PFSK-1 (cell line): ENCODE results near the gene FER1L5.

Source experiments
- FOXP2 ChIP-seq: optimal IDR thresholded peaks from 2 replicates; pipeline ENCODE3; 2011; ENCODE audit warnings: borderline replicate concordance, control low read depth, inconsistent platforms; ENCODE audit not compliant: insufficient read depth; ENCODE audit errors: extremely low read length, extremely low read depth
- POLR2AphosphoS5 ChIP-seq: IDR thresholded peaks from 2 replicates; pipeline ENCODE4 v1.6.1; 2012; ENCODE audit warnings: low read depth, mild to moderate bottlenecking, control low read depth, low read length, moderate library complexity
- SIN3A ChIP-seq: IDR thresholded peaks from 2 replicates; pipeline ENCODE4 v1.6.1; 2012; ENCODE audit warnings: mild to moderate bottlenecking, low read length, moderate library complexity, borderline replicate concordance; ENCODE audit not compliant: insufficient read depth
- TAF1 ChIP-seq: IDR thresholded peaks from 2 replicates; pipeline ENCODE4 v1.6.1; 2012; ENCODE audit warnings: low read length, control low read depth, borderline replicate concordance; ENCODE audit not compliant: insufficient read depth
- TF ChIP-seq, protein P1 (sequence below), 2 experiments: IDR thresholded peaks; 2 replicates each; pipeline versions ENCODE4 v1.6.1 to v1.8.0; 2011 to 2012; ENCODE audit warnings: low read depth in 2 of 2, low read length in 2 of 2, control low read depth in 1 of 2, inconsistent platforms in 1 of 2, mild to moderate bottlenecking in 1 of 2, moderate library complexity in 1 of 2; ENCODE audit not compliant: insufficient read depth in 1 of 2

FER1L5 gene

DNA sequence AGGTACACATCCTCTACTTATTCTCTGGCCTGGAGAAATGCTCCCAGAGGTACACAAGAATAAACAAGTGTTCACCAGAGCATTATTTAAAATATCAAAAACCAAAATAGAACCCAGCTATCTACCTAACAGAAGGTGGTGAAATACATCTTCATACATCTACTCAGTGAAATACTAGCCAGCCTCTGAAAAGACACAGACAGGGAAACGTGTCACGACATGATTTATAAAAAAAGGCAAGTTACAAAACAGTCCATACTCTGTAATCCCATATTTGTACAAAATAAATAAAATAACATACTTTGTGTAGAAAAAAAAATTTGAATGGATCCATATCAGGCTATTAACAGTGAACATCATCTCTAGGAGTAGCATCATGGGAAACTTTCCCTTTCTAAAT lies 42.6 kb upstream of the FER1L5 start:
- TF ChIP-seq TAF1, result no peak
- no peak for TF ChIP-seq POLR2AphosphoS5
- TF ChIP-seq, protein P1, sequence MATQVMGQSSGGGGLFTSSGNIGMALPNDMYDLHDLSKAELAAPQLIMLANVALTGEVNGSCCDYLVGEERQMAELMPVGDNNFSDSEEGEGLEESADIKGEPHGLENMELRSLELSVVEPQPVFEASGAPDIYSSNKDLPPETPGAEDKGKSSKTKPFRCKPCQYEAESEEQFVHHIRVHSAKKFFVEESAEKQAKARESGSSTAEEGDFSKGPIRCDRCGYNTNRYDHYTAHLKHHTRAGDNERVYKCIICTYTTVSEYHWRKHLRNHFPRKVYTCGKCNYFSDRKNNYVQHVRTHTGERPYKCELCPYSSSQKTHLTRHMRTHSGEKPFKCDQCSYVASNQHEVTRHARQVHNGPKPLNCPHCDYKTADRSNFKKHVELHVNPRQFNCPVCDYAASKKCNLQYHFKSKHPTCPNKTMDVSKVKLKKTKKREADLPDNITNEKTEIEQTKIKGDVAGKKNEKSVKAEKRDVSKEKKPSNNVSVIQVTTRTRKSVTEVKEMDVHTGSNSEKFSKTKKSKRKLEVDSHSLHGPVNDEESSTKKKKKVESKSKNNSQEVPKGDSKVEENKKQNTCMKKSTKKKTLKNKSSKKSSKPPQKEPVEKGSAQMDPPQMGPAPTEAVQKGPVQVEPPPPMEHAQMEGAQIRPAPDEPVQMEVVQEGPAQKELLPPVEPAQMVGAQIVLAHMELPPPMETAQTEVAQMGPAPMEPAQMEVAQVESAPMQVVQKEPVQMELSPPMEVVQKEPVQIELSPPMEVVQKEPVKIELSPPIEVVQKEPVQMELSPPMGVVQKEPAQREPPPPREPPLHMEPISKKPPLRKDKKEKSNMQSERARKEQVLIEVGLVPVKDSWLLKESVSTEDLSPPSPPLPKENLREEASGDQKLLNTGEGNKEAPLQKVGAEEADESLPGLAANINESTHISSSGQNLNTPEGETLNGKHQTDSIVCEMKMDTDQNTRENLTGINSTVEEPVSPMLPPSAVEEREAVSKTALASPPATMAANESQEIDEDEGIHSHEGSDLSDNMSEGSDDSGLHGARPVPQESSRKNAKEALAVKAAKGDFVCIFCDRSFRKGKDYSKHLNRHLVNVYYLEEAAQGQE (IDR thresholded peaks at IDR 0.05; ENCODE audit: insufficient read depth in 1 of 2, low read depth in 2 of 2, low read length in 2 of 2), result no peak
- no peak for TF ChIP-seq SIN3A
- TF ChIP-seq FOXP2, result no peak

DNA sequence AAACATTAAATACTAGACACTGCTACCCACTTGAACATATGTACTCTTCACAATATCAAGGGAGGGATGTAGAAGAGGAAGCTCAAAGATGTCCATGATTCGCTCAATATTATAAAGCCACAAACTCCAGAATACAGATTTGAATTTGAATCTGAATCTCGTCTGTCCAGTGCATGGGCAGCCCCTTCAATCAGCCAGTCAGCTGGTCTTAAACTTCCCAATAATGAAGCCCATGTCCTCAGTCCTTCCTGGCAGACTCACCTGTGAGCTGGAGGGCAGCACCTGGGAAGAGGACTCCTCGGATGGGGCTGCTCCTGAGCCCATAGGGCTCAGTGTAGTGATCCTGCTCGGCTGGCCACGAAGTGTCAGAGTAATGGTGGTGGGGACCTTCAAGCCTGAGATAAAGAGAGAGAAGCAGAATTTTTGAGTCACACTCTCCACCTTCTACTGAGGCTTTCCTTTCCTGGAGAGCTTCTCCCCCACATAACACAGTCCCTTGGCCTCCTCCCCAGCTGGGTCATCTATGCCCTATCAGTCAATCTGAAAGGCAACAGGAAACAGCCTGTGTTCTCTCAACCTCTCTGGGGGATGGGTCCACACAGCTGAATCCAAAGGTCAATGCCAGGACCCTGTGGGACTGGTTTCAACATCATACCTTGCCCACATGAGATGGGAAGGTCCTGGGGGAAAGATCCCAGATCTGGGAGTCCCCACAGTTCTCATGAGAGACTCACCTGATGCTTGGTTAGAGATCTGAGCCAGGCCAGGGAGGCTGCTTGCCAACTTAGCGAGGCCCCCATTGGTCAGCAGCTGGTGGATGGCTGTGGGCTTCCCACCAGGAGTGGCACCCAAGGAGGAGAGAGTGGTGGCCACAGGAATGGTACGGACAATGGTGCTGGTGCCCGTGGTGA lies 40.9 kb upstream of the FER1L5 start:
- TF ChIP-seq, protein P1 (IDR thresholded peaks at IDR 0.05; ENCODE audit: insufficient read depth in 1 of 2, low read depth in 2 of 2, low read length in 2 of 2), result no peak
- no peak for TF ChIP-seq POLR2AphosphoS5
- TF ChIP-seq FOXP2, result no peak
- no peak for TF ChIP-seq TAF1
- no peak for TF ChIP-seq SIN3A

DNA sequence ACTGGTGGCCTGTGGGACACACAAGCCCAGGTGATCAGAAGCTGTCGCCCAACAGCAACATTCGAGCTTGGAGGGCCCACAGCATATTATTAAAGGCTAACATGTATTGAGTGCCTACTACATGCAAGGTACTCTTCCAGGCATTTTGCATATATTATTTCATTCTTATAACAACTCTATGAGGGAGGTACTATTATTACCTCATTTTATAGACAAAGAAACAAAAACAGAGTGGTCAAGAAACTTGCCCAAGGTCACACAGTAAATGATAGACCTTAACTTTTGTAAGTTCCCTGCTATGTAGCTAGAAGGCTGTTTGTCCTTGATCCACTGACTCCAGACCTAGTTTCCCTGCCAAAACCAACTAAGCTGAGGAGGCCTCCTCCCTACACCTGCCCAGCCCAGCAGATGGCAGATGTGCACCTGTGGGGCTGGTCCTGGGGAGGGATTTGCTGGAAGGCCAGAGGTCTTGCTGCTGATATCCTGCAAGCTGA lies 40.2 kb upstream of the FER1L5 start:
- TF ChIP-seq, protein P1 (IDR thresholded peaks at IDR 0.05; ENCODE audit: insufficient read depth in 1 of 2, low read depth in 2 of 2, low read length in 2 of 2), result no peak
- TF ChIP-seq POLR2AphosphoS5 (no peak), SIN3A (no peak), TAF1 (no peak), FOXP2 (no peak)

DNA sequence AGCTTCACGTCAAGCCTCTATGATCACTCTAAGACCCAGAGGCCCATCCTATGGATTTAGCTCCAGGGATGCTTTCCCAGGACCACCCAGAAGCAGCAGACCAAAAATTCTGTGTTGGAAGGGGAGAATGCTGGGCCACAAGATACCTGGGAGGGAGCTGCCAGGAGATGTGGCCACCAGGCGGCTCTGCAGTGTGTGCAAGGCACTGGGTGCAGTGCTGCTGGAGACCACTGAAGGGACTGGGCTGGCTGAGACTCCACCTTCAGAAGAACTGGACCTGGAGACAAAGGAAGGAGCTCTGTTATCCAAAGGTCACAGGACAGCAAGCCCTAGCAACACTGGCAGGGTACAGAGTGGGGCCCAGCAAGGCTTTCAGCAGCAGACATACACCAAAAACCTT lies 38.5 kb upstream of the FER1L5 start:
- TF ChIP-seq TAF1 (no peak), SIN3A (no peak), FOXP2 (no peak), POLR2AphosphoS5 (no peak)
- TF ChIP-seq, protein P1 (IDR thresholded peaks at IDR 0.05; ENCODE audit: insufficient read depth in 1 of 2, low read depth in 2 of 2, low read length in 2 of 2), result no peak
